NT2/D1 (cell line): ENCODE data around the gene GNA12.

Source experiments
- DNase-seq: peaks from one replicate; pipeline ENCODE4 v3.0.0-alpha.2; 2011; ENCODE audit warnings: low read depth, low spot score
- H3K27me3 ChIP-seq: 2 replicates; pipeline ENCODE4 v1.6.0; 2011; ENCODE audit warnings: mild to moderate bottlenecking; ENCODE audit not compliant: insufficient read length, insufficient read depth
- H3K36me3 ChIP-seq: 2 replicates; pipeline ENCODE4 v1.6.1; 2011; ENCODE audit warnings: mild to moderate bottlenecking, low read length, mixed read lengths; ENCODE audit not compliant: insufficient read depth, insufficient read length
- H3K4me1 ChIP-seq: 2 replicates; pipeline ENCODE4 v1.5.1; 2011; ENCODE audit not compliant: insufficient read depth, insufficient read length
- H3K4me3 ChIP-seq: 2 replicates; pipeline ENCODE4 v1.5.1; 2011; ENCODE audit warnings: low read depth; ENCODE audit not compliant: insufficient read length
- H3K9ac ChIP-seq: 2 replicates; pipeline ENCODE4 v1.6.0; 2011; ENCODE audit warnings: low read depth; ENCODE audit not compliant: insufficient read length
- H3K9me3 ChIP-seq: 2 replicates; pipeline ENCODE4 v1.5.1; 2011; ENCODE audit warnings: mild to moderate bottlenecking, low read length; ENCODE audit not compliant: insufficient read depth
- SUZ12 ChIP-seq: IDR thresholded peaks from 2 replicates; pipeline ENCODE4 v1.6.1; 2011; ENCODE audit not compliant: insufficient read length, insufficient read depth; ENCODE audit errors: extremely low read depth
- YY1 ChIP-seq: IDR thresholded peaks from 2 replicates; pipeline ENCODE4 v1.6.1; 2011; ENCODE audit not compliant: insufficient read length, insufficient read depth
- ZNF274 ChIP-seq: IDR thresholded peaks from 2 replicates; pipeline ENCODE4 v1.6.1; 2011; ENCODE audit warnings: mild to moderate bottlenecking, low read depth, low read length

Gene GNA12

GRCh38 chr7:2760098-2760889 lies 83.8 kb downstream of the GNA12 start:
- H3K9ac ChIP-seq, result peak overlapping the region; percentile 6
- H3K36me3 ChIP-seq, result peaks cover 28% of the 10 kb centered on the region
- H3K4me1 ChIP-seq, result peaks cover 24% of the 10 kb centered on the region
- H3K9me3 ChIP-seq, result no peaks in the 10 kb centered on the region
- no peak overlapping the region for H3K4me3 ChIP-seq
- TF ChIP-seq YY1 (no peak), ZNF274 (no peak), SUZ12 (no peak)
- H3K27me3 ChIP-seq, result no peaks in the 10 kb centered on the region
- DNase-seq, result peak; percentile 76

GRCh38 chr7:2759736-2760097 lies 84.4 kb downstream of the GNA12 start:
- Histone ChIP-seq H3K4me1 (peaks cover 24% of the 10 kb centered on the region), H3K9me3 (no peaks in the 10 kb centered on the region), H3K9ac (peak overlapping the region; percentile 6), H3K36me3 (peaks cover 28% of the 10 kb centered on the region), H3K27me3 (no peaks in the 10 kb centered on the region), H3K4me3 (no peak overlapping the region)
- no peak for DNase-seq
- TF ChIP-seq YY1 (no peak), ZNF274 (no peak), SUZ12 (no peak)

GRCh38 chr7:2758673-2759616 lies 85.2 kb downstream of the GNA12 start:
- Histone ChIP-seq H3K36me3 (peaks cover 23% of the 10 kb centered on the region), H3K9me3 (no peaks in the 10 kb centered on the region), H3K4me1 (peaks cover 24% of the 10 kb centered on the region), H3K9ac (no peak overlapping the region), H3K4me3 (no peak overlapping the region), H3K27me3 (no peaks in the 10 kb centered on the region)
- TF ChIP-seq ZNF274 (no peak), YY1 (no peak), SUZ12 (no peak)
- DNase-seq, result no peak

GRCh38 chr7:2757904-2758672 lies 86.0 kb downstream of the GNA12 start:
- Histone ChIP-seq H3K4me3 (no peak overlapping the region), H3K36me3 (peaks cover 25% of the 10 kb centered on the region), H3K9me3 (no peaks in the 10 kb centered on the region), H3K27me3 (no peaks in the 10 kb centered on the region), H3K9ac (no peak overlapping the region), H3K4me1 (peaks cover 19% of the 10 kb centered on the region)
- TF ChIP-seq SUZ12 (no peak), ZNF274 (no peak)
- peak; percentile 55 for DNase-seq

GRCh38 chr7:2757361-2757903 lies 86.7 kb downstream of the GNA12 start:
- no peak overlapping the region for H3K4me3 ChIP-seq
- peaks cover 19% of the 10 kb centered on the region for H3K4me1 ChIP-seq
- H3K27me3 ChIP-seq, result no peaks in the 10 kb centered on the region
- H3K9ac ChIP-seq, result peak overlapping the region; percentile 33
- no peak for DNase-seq
- H3K9me3 ChIP-seq, result no peaks in the 10 kb centered on the region
- peaks cover 26% of the 10 kb centered on the region for H3K36me3 ChIP-seq
- TF ChIP-seq YY1, result no peak
- TF ChIP-seq ZNF274, result no peak
- no peak for TF ChIP-seq SUZ12

- TF ChIP-seq SUZ12, result no peak
- TF ChIP-seq YY1, result no peak
- no peak for TF ChIP-seq ZNF274
- DNase-seq, result no peak
- peaks cover 22% of the 10 kb centered on the region for H3K36me3 ChIP-seq
Measured at GRCh38 chr7:2755531-2755930, 88.6 kb downstream of the GNA12 start.

GRCh38 chr7:2754912-2755311 lies 89.2 kb downstream of the GNA12 start:
- Histone ChIP-seq H3K4me1 (peaks cover 6% of the 10 kb centered on the region), H3K9me3 (no peaks in the 10 kb centered on the region), H3K4me3 (no peak overlapping the region), H3K36me3 (peaks cover 17% of the 10 kb centered on the region), H3K9ac (no peak overlapping the region), H3K27me3 (no peaks in the 10 kb centered on the region)
- no peak for DNase-seq
- TF ChIP-seq YY1, result no peak
- TF ChIP-seq ZNF274, result no peak
- TF ChIP-seq SUZ12, result no peak

More at GRCh38 chr7:2755531-2755930, 88.6 kb downstream of the GNA12 start:
- H3K4me3 ChIP-seq, result no peak overlapping the region
- H3K9ac ChIP-seq, result no peak overlapping the region
- no peaks in the 10 kb centered on the region for H3K9me3 ChIP-seq
- no peaks in the 10 kb centered on the region for H3K27me3 ChIP-seq
- peaks cover 12% of the 10 kb centered on the region for H3K4me1 ChIP-seq
